ENCODE results near the gene SLC9A4.

Gene SLC9A4

GRCh38 chr2:102435741-102436140 lies 37.3 kb upstream of the SLC9A4 start (continued):
- TF ChIP-seq, protein P1, sequence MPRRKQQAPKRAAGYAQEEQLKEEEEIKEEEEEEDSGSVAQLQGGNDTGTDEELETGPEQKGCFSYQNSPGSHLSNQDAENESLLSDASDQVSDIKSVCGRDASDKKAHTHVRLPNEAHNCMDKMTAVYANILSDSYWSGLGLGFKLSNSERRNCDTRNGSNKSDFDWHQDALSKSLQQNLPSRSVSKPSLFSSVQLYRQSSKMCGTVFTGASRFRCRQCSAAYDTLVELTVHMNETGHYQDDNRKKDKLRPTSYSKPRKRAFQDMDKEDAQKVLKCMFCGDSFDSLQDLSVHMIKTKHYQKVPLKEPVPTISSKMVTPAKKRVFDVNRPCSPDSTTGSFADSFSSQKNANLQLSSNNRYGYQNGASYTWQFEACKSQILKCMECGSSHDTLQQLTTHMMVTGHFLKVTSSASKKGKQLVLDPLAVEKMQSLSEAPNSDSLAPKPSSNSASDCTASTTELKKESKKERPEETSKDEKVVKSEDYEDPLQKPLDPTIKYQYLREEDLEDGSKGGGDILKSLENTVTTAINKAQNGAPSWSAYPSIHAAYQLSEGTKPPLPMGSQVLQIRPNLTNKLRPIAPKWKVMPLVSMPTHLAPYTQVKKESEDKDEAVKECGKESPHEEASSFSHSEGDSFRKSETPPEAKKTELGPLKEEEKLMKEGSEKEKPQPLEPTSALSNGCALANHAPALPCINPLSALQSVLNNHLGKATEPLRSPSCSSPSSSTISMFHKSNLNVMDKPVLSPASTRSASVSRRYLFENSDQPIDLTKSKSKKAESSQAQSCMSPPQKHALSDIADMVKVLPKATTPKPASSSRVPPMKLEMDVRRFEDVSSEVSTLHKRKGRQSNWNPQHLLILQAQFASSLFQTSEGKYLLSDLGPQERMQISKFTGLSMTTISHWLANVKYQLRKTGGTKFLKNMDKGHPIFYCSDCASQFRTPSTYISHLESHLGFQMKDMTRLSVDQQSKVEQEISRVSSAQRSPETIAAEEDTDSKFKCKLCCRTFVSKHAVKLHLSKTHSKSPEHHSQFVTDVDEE (CRISPR knock-in tag; IDR thresholded peaks at IDR 0.05) = no peak
- TF ChIP-seq, protein P2, sequence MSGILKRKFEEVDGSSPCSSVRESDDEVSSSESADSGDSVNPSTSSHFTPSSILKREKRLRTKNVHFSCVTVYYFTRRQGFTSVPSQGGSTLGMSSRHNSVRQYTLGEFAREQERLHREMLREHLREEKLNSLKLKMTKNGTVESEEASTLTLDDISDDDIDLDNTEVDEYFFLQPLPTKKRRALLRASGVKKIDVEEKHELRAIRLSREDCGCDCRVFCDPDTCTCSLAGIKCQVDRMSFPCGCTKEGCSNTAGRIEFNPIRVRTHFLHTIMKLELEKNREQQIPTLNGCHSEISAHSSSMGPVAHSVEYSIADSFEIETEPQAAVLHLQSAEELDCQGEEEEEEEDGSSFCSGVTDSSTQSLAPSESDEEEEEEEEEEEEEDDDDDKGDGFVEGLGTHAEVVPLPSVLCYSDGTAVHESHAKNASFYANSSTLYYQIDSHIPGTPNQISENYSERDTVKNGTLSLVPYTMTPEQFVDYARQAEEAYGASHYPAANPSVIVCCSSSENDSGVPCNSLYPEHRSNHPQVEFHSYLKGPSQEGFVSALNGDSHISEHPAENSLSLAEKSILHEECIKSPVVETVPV (CRISPR knock-in tag; IDR thresholded peaks at IDR 0.05) = no peak
- TF ChIP-seq ISL1 (CRISPR knock-in tag; IDR thresholded peaks at IDR 0.05) (no peak), RARB (CRISPR knock-in tag; IDR thresholded peaks at IDR 0.05) (no peak), SNAI2 (CRISPR knock-in tag; IDR thresholded peaks at IDR 0.05) (no peak), ESRRG (CRISPR knock-in tag; IDR thresholded peaks at IDR 0.05) (no peak), ZNF565 (CRISPR knock-in tag; conservative IDR thresholded peaks at IDR 0.05; ENCODE audit: low read depth) (no peak), GLIS3 (CRISPR knock-in tag; IDR thresholded peaks at IDR 0.05) (no peak)

GRCh38 chr2:102436323-102436722 lies 36.7 kb upstream of the SLC9A4 start:
- no peak for TF ChIP-seq GLIS3 (CRISPR knock-in tag; IDR thresholded peaks at IDR 0.05)
- ATAC-seq = no peak

GRCh38 chr2:102437122-102437521 lies 35.9 kb upstream of the SLC9A4 start:
- ATAC-seq = no peak
- TF ChIP-seq, protein P1 (CRISPR knock-in tag; IDR thresholded peaks at IDR 0.05) = no peak
- TF ChIP-seq, protein P3, sequence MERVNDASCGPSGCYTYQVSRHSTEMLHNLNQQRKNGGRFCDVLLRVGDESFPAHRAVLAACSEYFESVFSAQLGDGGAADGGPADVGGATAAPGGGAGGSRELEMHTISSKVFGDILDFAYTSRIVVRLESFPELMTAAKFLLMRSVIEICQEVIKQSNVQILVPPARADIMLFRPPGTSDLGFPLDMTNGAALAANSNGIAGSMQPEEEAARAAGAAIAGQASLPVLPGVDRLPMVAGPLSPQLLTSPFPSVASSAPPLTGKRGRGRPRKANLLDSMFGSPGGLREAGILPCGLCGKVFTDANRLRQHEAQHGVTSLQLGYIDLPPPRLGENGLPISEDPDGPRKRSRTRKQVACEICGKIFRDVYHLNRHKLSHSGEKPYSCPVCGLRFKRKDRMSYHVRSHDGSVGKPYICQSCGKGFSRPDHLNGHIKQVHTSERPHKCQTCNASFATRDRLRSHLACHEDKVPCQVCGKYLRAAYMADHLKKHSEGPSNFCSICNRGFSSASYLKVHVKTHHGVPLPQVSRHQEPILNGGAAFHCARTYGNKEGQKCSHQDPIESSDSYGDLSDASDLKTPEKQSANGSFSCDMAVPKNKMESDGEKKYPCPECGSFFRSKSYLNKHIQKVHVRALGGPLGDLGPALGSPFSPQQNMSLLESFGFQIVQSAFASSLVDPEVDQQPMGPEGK (CRISPR knock-in tag; IDR thresholded peaks at IDR 0.05; ENCODE audit: borderline replicate concordance) = no peak
- TF ChIP-seq ISL1 (CRISPR knock-in tag; IDR thresholded peaks at IDR 0.05) (no peak), SNAI2 (CRISPR knock-in tag; IDR thresholded peaks at IDR 0.05) (no peak), ZNF70 (CRISPR knock-in tag; IDR thresholded peaks at IDR 0.05) (no peak), ESRRG (CRISPR knock-in tag; IDR thresholded peaks at IDR 0.05) (no peak), POU6F1 (CRISPR knock-in tag; IDR thresholded peaks at IDR 0.05; ENCODE audit: borderline replicate concordance, low read depth) (no peak)

GRCh38 chr2:102438111-102438510 lies 34.9 kb upstream of the SLC9A4 start:
- no peak for ATAC-seq
- TF ChIP-seq CSDC2 (CRISPR knock-in tag; IDR thresholded peaks at IDR 0.05) = no peak
- TF ChIP-seq ESRRG (CRISPR knock-in tag; IDR thresholded peaks at IDR 0.05) = no peak
- no peak for TF ChIP-seq TOX (CRISPR knock-in tag; IDR thresholded peaks at IDR 0.05; ENCODE audit: borderline replicate concordance)
- no peak for TF ChIP-seq ZC3H10 (CRISPR knock-in tag; IDR thresholded peaks at IDR 0.05)
- no peak for TF ChIP-seq GLIS3 (CRISPR knock-in tag; IDR thresholded peaks at IDR 0.05)
- TF ChIP-seq, protein P1 (CRISPR knock-in tag; IDR thresholded peaks at IDR 0.05) = no peak
- TF ChIP-seq ISL1 (CRISPR knock-in tag; IDR thresholded peaks at IDR 0.05) = no peak
- TF ChIP-seq ZFP3 (CRISPR knock-in tag; IDR thresholded peaks at IDR 0.05) = no peak
- TF ChIP-seq, protein P3 (CRISPR knock-in tag; IDR thresholded peaks at IDR 0.05; ENCODE audit: borderline replicate concordance) = no peak
- TF ChIP-seq, protein P4, sequence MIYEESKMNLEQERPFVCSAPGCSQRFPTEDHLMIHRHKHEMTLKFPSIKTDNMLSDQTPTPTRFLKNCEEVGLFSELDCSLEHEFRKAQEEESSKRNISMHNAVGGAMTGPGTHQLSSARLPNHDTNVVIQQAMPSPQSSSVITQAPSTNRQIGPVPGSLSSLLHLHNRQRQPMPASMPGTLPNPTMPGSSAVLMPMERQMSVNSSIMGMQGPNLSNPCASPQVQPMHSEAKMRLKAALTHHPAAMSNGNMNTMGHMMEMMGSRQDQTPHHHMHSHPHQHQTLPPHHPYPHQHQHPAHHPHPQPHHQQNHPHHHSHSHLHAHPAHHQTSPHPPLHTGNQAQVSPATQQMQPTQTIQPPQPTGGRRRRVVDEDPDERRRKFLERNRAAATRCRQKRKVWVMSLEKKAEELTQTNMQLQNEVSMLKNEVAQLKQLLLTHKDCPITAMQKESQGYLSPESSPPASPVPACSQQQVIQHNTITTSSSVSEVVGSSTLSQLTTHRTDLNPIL (CRISPR knock-in tag; IDR thresholded peaks at IDR 0.05; ENCODE audit: low read depth) = no peak
- no peak for TF ChIP-seq ZFP30 (CRISPR knock-in tag; IDR thresholded peaks at IDR 0.05)
- TF ChIP-seq ZNF8 (CRISPR knock-in tag; IDR thresholded peaks at IDR 0.05) = no peak
